Ishikawa (cell line): ENCODE results near the gene ADAMTSL1.

Experiments used
- CEBPB ChIP-seq: IDR thresholded peaks from 2 replicates; pipeline ENCODE4 v1.6.1; 2012
- FOXM1 ChIP-seq: IDR thresholded peaks from 2 replicates; pipeline ENCODE4 v1.6.1; 2012; ENCODE audit warnings: low read depth, borderline replicate concordance
- NFIC ChIP-seq: IDR thresholded peaks from 2 replicates; pipeline ENCODE4 v1.6.1; 2012
- TF ChIP-seq, protein P1 (sequence below): IDR thresholded peaks from 2 replicates; pipeline ENCODE4 v1.6.1; 2012; ENCODE audit warnings: low read depth, mild to moderate bottlenecking

DNA sequence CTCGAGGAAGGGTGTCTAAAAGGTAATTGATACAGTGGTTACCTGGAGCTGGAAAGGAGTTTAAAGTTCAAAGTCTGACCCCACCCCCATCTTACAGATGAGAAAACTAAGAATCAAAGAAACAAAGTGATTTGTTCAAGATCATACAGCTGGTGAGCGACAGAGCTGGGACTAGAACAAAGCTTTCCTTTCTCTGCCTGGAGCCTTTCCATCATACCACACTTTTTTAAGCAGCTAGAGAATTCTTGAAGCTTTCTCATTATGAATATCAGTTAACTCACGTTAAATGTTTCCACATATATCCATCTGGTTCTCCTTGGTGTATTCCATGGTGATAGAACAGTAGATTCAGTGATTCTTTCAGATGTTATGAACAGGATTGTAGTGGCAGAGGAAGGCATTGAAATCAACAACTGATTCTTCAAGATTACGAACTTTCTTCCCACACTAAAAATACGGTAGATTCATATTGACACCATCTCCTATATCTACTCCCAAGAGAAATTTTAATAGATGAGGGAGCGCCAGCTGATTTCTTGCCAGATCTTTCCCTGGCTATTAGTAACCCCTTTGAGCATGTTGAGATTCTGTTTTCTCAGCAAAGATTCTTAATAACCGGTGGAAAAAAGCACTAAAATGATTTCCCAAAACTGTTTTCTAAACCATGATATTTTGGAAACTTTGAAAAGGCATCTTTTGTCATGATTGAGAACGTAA, 233.7 kb downstream of the ADAMTSL1 start:
- TF ChIP-seq, protein P1, sequence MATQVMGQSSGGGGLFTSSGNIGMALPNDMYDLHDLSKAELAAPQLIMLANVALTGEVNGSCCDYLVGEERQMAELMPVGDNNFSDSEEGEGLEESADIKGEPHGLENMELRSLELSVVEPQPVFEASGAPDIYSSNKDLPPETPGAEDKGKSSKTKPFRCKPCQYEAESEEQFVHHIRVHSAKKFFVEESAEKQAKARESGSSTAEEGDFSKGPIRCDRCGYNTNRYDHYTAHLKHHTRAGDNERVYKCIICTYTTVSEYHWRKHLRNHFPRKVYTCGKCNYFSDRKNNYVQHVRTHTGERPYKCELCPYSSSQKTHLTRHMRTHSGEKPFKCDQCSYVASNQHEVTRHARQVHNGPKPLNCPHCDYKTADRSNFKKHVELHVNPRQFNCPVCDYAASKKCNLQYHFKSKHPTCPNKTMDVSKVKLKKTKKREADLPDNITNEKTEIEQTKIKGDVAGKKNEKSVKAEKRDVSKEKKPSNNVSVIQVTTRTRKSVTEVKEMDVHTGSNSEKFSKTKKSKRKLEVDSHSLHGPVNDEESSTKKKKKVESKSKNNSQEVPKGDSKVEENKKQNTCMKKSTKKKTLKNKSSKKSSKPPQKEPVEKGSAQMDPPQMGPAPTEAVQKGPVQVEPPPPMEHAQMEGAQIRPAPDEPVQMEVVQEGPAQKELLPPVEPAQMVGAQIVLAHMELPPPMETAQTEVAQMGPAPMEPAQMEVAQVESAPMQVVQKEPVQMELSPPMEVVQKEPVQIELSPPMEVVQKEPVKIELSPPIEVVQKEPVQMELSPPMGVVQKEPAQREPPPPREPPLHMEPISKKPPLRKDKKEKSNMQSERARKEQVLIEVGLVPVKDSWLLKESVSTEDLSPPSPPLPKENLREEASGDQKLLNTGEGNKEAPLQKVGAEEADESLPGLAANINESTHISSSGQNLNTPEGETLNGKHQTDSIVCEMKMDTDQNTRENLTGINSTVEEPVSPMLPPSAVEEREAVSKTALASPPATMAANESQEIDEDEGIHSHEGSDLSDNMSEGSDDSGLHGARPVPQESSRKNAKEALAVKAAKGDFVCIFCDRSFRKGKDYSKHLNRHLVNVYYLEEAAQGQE, result no peak
- TF ChIP-seq NFIC, result no peak
- no peak for TF ChIP-seq FOXM1
- no peak for TF ChIP-seq CEBPB
